Stimulated activated memory B cell treated with anti-CD40 and anti-IgM and Interleukin-4, amounts not matched to agents 10 μg/mL and 1 μg/mL and 100 μg/mL, for 72 hours (primary cell): ENCODE measurements around the gene BLOC1S5.

Source experiments
- ATAC-seq: fragments of 150-1000 bp; cut with Tn5 transposase; 2 replicates; pipeline ENCODE4 v1.10.0; 2021
- H3K27ac Mint-ChIP-seq: one replicate; pipeline ENCODE4 v1.8.0; 2022; ENCODE audit warnings: mild to moderate bottlenecking, mixed read lengths
- H3K27me3 Mint-ChIP-seq: one replicate; pipeline ENCODE4 v1.8.0; 2022; ENCODE audit warnings: mixed read lengths
- H3K36me3 Mint-ChIP-seq: one replicate; pipeline ENCODE4 v1.8.0; 2022; ENCODE audit warnings: mixed read lengths
- H3K4me1 Mint-ChIP-seq: one replicate; pipeline ENCODE4 v1.8.0; 2022; ENCODE audit warnings: mixed read lengths
- H3K4me3 Mint-ChIP-seq: one replicate; pipeline ENCODE4 v1.8.0; 2022; ENCODE audit warnings: mild to moderate bottlenecking, moderate library complexity, mixed read lengths
- H3K9me3 Mint-ChIP-seq: one replicate; pipeline ENCODE4 v1.8.0; 2022; ENCODE audit warnings: mixed read lengths

BLOC1S5 gene

DNA sequence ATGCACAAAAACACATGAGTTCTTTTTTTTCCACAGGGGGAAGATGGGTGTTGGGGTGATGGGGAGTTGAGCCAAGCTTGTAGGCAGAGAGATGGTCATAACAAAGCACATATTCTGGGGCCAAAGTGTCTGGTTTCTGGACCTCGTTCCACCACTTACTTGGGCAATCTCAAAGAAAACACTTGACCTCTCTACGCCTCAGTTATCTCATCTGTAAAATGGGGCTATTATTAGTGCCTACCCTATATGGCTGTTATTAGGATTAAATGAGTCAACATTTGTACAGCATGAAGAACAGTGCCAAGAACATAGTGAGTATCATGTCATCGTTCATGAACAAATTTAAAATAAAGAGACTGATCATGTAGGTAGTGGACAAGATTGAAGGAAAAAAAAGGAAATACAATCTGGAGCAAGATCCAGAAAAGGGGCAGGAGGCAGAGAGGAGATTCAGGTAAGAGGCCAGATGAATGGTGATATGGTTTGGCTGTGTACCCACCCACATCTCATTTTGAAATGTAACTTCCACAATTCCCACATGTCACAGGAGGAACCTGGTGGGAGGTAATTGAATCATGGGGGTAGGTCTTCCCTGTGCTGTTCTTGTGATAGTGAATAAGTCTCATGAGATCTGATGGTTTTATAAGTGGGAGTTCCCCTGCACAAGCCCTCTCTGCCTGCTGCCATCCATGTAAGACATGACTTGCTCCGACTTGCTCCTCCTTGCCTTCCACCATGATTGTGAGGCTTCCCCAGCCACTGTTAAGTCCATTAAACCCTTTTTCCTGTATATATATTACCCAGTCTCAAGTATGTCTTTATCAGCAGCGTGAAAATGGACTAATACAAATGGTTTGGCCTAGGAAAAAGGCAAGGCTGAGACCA, 23.9 kb upstream of the BLOC1S5 start:
- H3K9me3 Mint-ChIP-seq: peaks cover 13% of the 10 kb centered on the region
- no peaks in the 10 kb centered on the region for H3K27me3 Mint-ChIP-seq
- no peaks in the 10 kb centered on the region for H3K4me1 Mint-ChIP-seq
- H3K27ac Mint-ChIP-seq: no peak overlapping the region
- no peak for ATAC-seq
- no peak overlapping the region for H3K4me3 Mint-ChIP-seq
- H3K36me3 Mint-ChIP-seq: peaks cover 78% of the 10 kb centered on the region

DNA sequence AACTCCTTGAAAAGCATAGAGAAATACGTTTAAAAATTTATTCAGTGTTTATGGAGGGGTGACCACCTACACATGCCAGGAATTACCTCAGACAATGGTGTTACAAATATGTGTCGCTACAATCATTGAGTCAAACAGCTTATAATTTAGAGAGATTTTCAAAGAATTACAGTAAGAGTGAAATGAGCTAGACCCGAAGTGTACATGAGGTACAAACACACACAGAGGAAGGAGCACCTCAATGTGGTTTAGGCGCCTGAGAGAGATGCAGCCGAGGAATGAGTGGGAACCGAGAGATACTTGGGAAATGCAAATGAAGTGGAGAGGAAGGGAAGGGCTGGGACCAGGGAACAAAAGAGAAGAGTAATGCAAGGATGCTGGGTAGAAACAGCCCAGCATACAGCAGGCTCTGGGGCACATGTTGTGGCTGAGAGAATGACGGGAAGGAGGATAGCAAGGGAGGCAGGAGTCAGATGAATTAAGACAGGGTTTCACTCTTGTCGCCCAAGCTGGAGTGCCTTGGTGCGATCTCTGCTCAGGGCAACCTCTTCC, 22.6 kb upstream of the BLOC1S5 start:
- H3K36me3 Mint-ChIP-seq: peaks cover 76% of the 10 kb centered on the region
- peaks cover 13% of the 10 kb centered on the region for H3K9me3 Mint-ChIP-seq
- ATAC-seq: no peak
- no peaks in the 10 kb centered on the region for H3K4me1 Mint-ChIP-seq
- no peaks in the 10 kb centered on the region for H3K27me3 Mint-ChIP-seq
- H3K27ac Mint-ChIP-seq: no peak overlapping the region
- no peak overlapping the region for H3K4me3 Mint-ChIP-seq

GRCh38 chr6:8085053-8085511, 20.9 kb upstream of the BLOC1S5 start:
- Mint-ChIP-seq H3K4me1 (peaks cover 7% of the 10 kb centered on the region), H3K36me3 (peaks cover 69% of the 10 kb centered on the region), H3K27ac (no peak overlapping the region), H3K27me3 (no peaks in the 10 kb centered on the region), H3K4me3 (no peak overlapping the region), H3K9me3 (peaks cover 10% of the 10 kb centered on the region)
- ATAC-seq: no peak

GRCh38 chr6:8084586-8084985, 20.4 kb upstream of the BLOC1S5 start:
- Mint-ChIP-seq H3K9me3 (peaks cover 10% of the 10 kb centered on the region), H3K4me1 (peaks cover 9% of the 10 kb centered on the region), H3K27ac (no peak overlapping the region), H3K4me3 (no peak overlapping the region), H3K27me3 (no peaks in the 10 kb centered on the region), H3K36me3 (peaks cover 70% of the 10 kb centered on the region)
- ATAC-seq: no peak

DNA sequence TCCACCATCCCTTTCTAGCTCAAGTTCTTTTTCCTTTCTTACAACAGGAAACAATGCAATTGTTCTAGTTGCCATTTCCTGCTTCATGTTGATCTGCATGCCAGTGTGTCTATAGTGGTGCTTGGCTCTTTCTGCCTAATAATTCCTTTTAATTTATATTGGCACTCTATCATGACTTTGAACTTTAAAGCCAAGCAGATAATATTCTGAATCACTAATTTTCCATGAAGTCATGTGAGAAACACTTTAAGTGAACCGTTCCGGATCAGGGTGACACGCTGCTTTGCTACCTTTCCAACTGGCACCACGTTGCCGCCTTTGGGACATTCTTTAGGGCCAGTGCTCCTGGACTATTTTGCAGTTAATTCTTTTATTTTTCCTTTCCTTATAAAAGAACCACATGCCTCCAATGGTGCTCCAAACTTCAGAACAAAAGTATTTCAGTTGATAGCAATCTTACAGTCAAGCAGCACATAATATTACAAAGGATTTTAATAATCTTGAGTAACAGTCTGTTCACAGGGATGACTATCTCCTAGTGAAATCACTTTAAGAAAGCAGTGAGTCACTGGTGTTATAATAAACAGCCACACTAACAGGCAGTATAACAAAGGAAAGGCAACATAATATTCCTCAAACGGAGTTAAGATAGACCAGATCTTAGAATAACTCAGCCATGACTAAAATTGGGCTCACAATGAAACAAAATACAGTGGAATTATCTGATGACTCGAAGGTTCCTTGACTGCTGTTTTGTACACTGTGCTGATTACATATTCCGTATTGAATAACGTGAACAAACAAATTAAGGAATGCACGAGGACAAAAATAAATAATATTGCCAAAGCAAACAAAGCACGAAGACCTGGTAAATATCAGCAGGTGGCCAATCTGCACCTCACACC, 19.0 kb upstream of the BLOC1S5 start:
- peaks cover 2% of the 10 kb centered on the region for H3K9me3 Mint-ChIP-seq
- H3K27ac Mint-ChIP-seq: no peak overlapping the region
- no peak overlapping the region for H3K4me3 Mint-ChIP-seq
- H3K36me3 Mint-ChIP-seq: peaks cover 60% of the 10 kb centered on the region
- peaks cover 9% of the 10 kb centered on the region for H3K4me1 Mint-ChIP-seq
- ATAC-seq: no peak
- H3K27me3 Mint-ChIP-seq: no peaks in the 10 kb centered on the region

GRCh38 chr6:8082572-8082953, 18.4 kb upstream of the BLOC1S5 start:
- Mint-ChIP-seq H3K4me1 (peaks cover 9% of the 10 kb centered on the region), H3K27me3 (no peaks in the 10 kb centered on the region), H3K9me3 (no peaks in the 10 kb centered on the region), H3K27ac (no peak overlapping the region), H3K4me3 (no peak overlapping the region), H3K36me3 (peaks cover 60% of the 10 kb centered on the region)
- ATAC-seq: no peak

GRCh38 chr6:8080362-8081151, 16.4 kb upstream of the BLOC1S5 start:
- ATAC-seq: no peak
- H3K9me3 Mint-ChIP-seq: no peaks in the 10 kb centered on the region
- no peaks in the 10 kb centered on the region for H3K27me3 Mint-ChIP-seq
- H3K4me1 Mint-ChIP-seq: peaks cover 9% of the 10 kb centered on the region
- no peak overlapping the region for H3K4me3 Mint-ChIP-seq
- H3K27ac Mint-ChIP-seq: no peak overlapping the region
- H3K36me3 Mint-ChIP-seq: peaks cover 54% of the 10 kb centered on the region

DNA sequence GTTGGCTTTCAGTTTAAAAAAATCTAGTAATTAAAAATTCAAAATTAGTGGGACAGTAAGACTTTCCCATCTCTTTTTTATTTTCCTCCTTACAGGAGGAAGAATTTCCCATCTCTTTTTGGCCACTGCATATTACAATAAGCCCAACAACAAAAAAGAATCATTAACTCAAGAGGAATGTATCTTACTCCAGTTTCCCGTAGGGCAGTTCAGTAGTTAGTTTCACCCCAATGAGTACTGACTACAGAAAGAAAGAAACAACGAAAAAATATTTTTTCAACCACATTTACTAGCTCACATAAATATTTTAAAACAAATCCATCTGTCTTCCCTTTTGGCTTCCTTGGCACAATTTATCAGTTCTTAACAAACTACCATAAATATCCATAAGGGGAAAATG, 14.9 kb upstream of the BLOC1S5 start:
- Mint-ChIP-seq H3K27ac (no peak overlapping the region), H3K4me1 (peaks cover 9% of the 10 kb centered on the region), H3K36me3 (peaks cover 52% of the 10 kb centered on the region), H3K27me3 (no peaks in the 10 kb centered on the region), H3K4me3 (no peak overlapping the region), H3K9me3 (no peaks in the 10 kb centered on the region)
- no peak for ATAC-seq

GRCh38 chr6:8077991-8078390, 13.8 kb upstream of the BLOC1S5 start:
- peaks cover 9% of the 10 kb centered on the region for H3K4me1 Mint-ChIP-seq
- H3K36me3 Mint-ChIP-seq: peaks cover 43% of the 10 kb centered on the region
- ATAC-seq: no peak
- H3K9me3 Mint-ChIP-seq: no peaks in the 10 kb centered on the region
- H3K4me3 Mint-ChIP-seq: no peak overlapping the region
- no peak overlapping the region for H3K27ac Mint-ChIP-seq
- no peaks in the 10 kb centered on the region for H3K27me3 Mint-ChIP-seq

DNA sequence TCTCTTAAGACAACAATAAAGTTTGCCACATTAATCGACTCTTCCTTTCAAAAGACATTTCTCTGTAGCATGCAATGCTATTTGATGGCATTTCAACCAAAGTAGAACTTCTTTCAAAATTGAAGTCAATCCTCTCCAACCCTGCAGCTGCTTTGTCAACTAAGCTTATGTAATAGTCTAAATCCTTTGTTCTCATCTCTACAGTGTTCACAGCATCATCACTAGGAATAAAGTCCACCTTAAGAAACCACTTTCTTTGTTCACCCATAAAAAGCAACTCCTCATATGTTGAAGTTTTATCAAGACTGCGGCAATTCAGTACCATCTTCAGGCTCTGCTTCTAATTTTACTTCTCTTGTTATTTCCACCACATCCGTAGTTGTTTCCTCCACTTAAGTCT, 11.5 kb upstream of the BLOC1S5 start:
- peaks cover 34% of the 10 kb centered on the region for H3K36me3 Mint-ChIP-seq
- ATAC-seq: no peak
- no peak overlapping the region for H3K4me3 Mint-ChIP-seq
- H3K27me3 Mint-ChIP-seq: no peaks in the 10 kb centered on the region
- H3K9me3 Mint-ChIP-seq: no peaks in the 10 kb centered on the region
- H3K27ac Mint-ChIP-seq: no peak overlapping the region
- peaks cover 8% of the 10 kb centered on the region for H3K4me1 Mint-ChIP-seq

- H3K4me1 Mint-ChIP-seq: peaks cover 3% of the 10 kb centered on the region
- H3K36me3 Mint-ChIP-seq: peaks cover 29% of the 10 kb centered on the region
- H3K4me3 Mint-ChIP-seq: no peak overlapping the region
- no peaks in the 10 kb centered on the region for H3K9me3 Mint-ChIP-seq
- no peaks in the 10 kb centered on the region for H3K27me3 Mint-ChIP-seq
- H3K27ac Mint-ChIP-seq: no peak overlapping the region
- ATAC-seq: no peak
These were observed 11.0 kb upstream of the BLOC1S5 start for GRCh38 chr6:8075185-8075584.

GRCh38 chr6:8074213-8074612, 10.0 kb upstream of the BLOC1S5 start:
- no peak for ATAC-seq
- H3K4me3 Mint-ChIP-seq: no peak overlapping the region
- H3K4me1 Mint-ChIP-seq: no peaks in the 10 kb centered on the region
- no peak overlapping the region for H3K27ac Mint-ChIP-seq
- H3K27me3 Mint-ChIP-seq: no peaks in the 10 kb centered on the region
- no peaks in the 10 kb centered on the region for H3K9me3 Mint-ChIP-seq
- H3K36me3 Mint-ChIP-seq: peaks cover 24% of the 10 kb centered on the region

GRCh38 chr6:8073758-8074157, 9.6 kb upstream of the BLOC1S5 start:
- no peak overlapping the region for H3K4me3 Mint-ChIP-seq
- peaks cover 24% of the 10 kb centered on the region for H3K36me3 Mint-ChIP-seq
- no peaks in the 10 kb centered on the region for H3K4me1 Mint-ChIP-seq
- no peak overlapping the region for H3K27ac Mint-ChIP-seq
- ATAC-seq: no peak
- H3K9me3 Mint-ChIP-seq: no peaks in the 10 kb centered on the region
- no peaks in the 10 kb centered on the region for H3K27me3 Mint-ChIP-seq

GRCh38 chr6:8070718-8071117, 6.5 kb upstream of the BLOC1S5 start:
- Mint-ChIP-seq H3K27ac (no peak overlapping the region), H3K36me3 (peaks cover under 1% of the 10 kb centered on the region), H3K27me3 (no peaks in the 10 kb centered on the region), H3K9me3 (no peaks in the 10 kb centered on the region), H3K4me1 (peaks cover 4% of the 10 kb centered on the region), H3K4me3 (no peak overlapping the region)
- ATAC-seq: no peak
